GM18526 (cell line): ENCODE data around the gene ACLY.
A peak's percentile ranks its signal among the peaks of the same experiment; 100 is the strongest.

ENCODE experiments used
- POLR2A ChIP-seq: IDR thresholded peaks from 3 replicates; pipeline ENCODE4 v1.6.1; 2011; ENCODE audit not compliant: insufficient read length; ENCODE audit errors: extremely low read depth

Gene ACLY

DNA sequence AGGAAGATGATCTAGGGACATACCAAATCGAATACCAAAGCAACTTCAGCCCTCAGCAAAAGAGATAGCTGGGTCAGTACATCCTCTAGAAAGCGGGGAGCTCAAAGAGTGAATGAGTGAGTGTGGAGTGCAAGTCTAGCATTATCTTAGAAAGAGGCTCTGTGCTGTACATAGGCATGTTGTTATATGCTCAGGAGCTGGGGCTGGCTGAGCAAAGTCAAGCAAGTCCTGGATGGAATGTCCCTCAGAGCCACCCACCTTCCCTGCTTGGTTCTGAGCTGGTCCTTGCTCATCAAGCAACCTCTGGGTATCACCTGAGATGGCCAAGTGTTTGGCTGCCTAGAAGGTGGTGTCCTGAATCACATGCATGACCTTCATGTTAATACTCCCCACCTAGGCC, 48.7 kb downstream of the ACLY start:
- TF ChIP-seq POLR2A, result no peak

DNA sequence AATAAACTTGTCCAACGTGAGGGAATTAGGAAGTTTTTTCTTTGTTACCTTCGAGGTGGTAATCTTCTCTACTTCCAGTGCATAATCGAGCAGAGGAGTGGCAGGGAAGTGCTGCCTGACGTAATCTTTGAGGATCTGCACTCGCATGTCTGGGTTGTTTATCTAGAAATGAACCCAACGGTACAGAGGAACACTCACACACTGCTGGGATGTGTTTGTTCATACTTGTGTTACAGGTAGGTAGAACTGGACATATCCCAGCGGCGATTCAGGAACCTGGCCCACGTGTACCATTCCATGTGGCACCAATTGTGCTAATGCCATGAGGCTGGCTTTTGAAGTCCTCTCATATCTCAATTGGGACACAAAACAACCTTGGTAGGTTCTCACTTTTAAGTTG, 49.3 kb downstream of the ACLY start:
- TF ChIP-seq POLR2A, result no peak

DNA sequence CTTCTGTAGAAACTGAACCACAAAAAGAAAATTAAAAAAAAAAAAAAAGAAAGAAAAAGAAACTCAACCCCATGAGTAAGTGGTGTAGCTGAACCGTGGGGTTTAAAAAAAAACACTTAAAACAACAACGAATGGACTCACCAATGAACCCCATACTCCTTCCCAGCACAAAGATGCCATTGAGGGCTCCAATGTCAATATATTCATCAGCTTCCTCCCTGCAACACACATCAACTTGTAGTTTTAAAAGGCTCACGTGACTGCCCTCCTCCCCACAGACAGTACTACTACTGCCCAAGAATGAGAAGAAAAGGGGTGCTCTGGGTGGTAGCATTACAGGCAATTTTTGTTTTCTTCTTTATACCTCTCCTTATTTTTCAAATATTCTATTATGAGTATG, 50.2 kb downstream of the ACLY start:
- no peak for TF ChIP-seq POLR2A

DNA sequence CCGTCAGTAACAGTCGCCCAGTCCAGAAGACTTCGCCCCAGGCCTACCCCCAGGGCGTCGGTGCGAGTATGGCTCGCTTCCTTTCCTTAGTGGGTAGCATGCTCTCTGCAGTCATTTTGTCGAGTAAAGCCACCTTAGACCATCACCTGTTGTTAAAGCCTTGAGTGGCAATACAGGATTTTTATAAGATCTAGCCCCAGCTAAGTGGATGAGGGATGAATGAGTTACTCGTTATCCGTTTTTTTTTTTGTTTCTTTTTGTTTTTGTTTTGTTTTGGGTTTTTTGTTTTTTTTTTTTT, 53.2 kb downstream of the ACLY start:
- TF ChIP-seq POLR2A, result no peak

DNA sequence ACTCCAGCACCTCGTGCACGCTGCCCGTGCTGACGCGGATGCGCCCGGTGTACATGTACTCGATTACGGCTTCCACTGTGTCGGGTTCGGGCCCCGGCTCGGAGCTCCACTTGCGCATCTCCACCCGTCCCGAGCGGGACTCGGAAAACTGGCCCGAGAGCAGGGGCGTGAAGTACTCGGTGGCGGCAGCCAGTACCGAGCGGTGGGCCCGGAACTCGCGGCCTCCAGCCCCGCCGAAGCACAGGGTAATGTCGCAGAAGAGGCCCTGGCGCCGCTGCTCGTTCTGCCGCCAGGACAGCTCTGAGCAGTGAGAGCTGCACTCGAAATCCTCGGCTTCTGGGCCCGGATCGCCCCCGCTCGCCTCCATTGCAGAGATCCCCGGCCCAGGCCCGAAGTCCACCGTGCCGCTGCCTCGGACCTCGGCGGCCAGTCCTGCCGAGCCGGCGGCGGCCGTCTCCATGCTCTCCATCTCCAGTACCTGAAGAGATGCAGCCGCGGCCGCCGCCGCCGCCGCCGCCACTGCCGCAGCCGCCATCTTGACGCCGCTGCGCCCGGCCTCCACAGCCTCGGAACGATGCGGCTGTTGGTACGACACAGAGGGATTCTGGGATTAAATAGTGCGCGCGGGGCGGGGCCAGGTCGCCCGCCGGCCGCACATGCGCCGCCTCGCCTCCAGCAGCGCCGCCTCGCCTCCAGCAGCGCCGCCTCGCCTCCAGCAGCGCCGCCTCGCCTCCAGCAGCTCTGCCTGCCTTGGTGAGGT, 53.7 kb downstream of the ACLY start, which contains the start of gene KLHL11:
KLHL11 (minus strand) TSS at position 588 of the 760 bp plus-strand sequence; CDS start at position 535, 53 bp downstream.
- TF ChIP-seq POLR2A, result peak; percentile 93

DNA sequence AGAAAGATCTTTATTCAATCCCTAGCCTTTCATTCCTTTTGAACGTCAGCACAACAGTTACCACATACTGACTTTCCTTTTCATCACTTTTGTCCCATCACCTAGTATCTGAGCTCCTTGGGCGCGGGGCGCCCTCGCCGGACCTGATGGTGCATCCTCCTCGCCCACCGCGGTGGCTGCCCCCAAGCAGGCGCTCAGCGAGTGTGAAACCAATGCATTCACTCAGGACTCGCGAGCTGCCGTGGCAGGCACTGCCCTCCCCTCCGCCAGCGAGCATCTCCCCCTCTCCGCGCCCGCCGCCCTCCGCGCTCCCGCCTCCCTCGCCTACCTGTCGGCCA, 54.3 kb downstream of the ACLY start:
- TF ChIP-seq POLR2A, result no peak

DNA sequence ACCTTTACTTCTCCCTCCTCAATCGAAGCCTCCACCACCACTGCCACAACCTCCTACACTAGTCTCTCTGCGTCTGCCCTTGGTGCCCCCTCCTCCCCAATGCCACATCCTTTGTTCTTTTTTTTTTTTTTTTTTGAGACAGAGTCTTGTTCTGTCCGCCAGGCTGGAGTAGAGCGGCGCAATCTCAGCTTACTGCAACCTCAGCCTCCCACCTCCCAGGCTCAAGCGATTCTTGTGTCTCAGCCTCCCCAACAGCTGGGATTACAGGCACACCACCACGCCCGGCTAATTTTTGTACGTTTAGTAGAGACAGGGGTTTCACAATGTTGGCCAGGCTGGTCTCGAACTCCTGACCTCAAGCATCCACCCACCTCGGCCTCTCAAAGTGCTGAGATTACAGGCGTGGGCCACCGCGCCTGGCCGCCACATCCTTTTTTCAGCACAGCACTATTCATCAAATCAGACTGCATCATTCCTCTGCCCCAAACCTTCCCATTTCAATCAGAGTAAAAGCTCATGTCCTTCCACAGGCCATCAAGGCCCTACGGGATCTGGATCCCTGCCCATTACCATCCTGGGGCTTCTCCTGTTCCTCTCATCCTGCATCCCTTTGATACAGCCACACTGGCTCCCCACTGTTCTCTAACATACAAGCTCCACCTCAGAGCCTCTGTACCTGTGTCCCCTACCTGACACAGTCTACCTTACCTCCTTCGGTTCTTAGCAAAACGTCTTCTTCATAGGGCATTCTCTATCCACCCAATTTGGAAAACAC, 55.5 kb downstream of the ACLY start:
- TF ChIP-seq POLR2A, result no peak

DNA sequence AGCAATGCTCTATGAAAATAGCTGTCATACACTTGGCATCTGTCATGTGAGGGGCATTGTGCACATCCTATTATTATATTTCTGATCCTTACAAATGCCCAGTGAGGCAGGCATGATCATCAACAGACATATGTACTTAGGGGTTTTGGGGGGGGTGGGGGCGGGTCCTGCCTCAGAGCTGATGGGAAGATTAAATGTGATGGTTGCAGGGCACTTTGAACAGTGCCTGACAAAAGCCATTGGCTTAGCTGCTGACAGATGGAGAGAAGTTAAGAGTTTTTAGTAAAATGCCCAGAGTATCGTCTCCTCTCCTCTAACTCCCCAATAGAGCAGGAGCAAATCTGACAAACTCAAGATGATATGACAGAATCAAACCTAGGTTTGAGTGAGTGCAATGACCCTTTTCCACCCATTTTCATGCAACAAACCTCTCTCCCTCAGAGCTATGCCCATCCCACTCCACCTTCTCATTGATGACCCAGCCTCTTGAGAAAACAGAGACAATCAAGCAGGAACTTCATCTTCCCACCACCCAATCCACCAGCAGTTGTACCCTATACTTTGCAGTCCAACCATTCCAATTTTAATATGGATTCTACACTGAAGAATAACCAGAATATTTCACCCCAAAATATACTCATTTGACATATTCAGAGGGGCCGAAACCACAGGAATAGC, 58.4 kb downstream of the ACLY start:
- TF ChIP-seq POLR2A, result no peak

DNA sequence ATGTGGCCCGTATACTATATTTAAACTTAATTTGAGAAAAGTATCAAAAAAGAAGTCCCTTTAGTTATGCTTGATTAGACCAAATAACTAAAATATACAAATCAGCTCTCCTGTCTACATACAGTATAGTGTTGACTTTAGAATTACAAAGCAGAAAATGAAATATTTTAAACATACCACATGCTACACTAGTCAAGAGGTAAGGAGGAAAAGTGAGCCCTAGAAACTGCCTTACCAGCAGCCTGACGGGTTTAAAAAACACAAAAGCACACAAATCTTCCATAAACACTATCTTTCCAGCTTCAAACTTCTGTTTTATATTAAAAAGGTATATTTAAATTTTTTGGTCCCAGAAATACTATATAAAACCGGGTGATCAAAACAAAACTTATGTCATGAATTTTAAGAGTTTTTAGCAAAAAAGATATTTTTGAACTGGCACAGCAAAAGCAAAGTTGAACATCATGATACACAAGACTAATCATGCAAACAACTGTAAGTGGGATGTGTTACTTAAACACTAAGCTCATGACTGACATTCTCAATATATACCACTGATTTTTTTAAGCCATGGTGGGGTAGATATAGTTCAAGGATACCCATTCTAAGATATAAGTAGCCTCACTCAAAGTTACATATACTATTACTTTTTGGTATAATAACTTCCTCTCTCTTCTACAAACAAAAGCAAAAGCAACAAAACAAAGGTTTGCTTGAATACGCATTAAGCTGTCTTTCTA, 69.3 kb downstream of the ACLY start:
- no peak for TF ChIP-seq POLR2A

DNA sequence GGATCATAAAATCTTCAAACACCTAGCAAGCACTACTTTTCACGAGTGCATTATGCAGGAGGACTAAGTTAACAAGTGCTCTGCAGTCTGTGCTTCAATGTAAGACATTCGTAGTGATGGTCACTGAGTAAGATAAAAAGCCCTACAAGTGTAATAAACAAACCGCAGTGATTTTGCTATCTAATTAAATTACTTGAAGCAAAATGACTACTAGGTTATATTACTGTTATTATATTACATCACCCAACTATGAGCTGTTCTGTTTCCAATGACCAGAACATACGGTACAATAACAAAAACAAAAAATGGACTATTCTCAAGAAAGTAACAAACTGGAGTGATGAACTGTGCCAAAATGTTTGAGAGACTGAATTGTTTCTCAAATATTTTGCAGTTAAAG, 70.0 kb downstream of the ACLY start:
- no peak for TF ChIP-seq POLR2A

DNA sequence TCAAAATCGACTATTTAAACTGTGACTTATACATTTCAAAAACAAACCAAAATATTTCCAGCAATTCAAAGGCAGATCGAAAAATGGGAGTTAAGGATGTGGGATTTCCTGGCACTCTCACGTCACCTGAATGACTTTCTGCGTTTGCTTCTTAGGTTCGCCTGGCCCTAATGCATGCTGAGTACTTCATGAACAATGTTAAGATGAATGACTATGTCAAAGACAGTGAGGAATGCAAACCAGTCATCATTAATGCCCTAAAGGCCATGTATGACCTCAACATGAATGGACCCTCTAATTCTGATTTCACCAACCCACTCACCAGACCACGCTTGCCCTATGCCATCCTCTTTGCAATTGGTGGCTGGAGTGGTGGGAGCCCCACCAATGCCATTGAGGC, 73.8 kb downstream of the ACLY start:
- no peak for TF ChIP-seq POLR2A

DNA sequence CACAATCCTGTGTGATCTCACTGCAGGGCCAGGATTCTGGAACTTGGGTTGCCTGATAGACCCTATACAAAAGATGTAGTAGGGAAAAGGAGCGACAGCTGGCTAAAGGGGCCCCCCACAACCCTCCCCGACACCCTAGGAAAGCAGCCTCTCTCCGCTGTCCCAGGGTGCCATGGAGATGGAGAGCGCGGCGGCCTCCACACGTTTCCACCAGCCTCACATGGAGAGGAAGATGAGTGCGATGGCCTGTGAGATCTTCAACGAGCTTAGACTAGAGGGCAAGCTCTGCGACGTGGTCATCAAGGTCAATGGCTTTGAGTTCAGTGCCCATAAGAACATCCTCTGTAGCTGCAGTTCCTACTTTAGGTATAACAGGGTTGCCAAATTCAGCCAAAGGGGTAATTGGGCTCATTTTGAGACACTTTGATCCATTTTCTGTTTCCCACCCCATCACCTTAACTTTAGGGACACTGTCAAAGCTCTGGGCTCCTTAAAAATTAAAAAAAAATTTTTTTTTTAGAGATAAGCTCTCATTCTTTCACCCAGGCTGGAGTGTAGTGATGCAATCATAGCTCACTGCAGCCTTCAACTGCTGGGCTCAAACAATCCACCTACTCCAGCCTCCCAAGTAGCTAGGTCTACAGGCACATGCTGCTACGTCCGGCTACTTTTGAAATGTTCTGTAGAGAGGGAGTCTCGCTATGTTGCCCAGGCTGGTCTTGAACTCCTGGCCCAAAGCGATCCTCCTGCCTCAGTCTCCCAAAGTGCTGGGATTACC, 80.8 kb downstream of the ACLY start, which contains the start of gene KLHL10:
KLHL10 (plus strand) TSS at position 65 of the 778 bp plus-strand sequence; CDS start at position 173, 108 bp downstream.
- no peak for TF ChIP-seq POLR2A

DNA sequence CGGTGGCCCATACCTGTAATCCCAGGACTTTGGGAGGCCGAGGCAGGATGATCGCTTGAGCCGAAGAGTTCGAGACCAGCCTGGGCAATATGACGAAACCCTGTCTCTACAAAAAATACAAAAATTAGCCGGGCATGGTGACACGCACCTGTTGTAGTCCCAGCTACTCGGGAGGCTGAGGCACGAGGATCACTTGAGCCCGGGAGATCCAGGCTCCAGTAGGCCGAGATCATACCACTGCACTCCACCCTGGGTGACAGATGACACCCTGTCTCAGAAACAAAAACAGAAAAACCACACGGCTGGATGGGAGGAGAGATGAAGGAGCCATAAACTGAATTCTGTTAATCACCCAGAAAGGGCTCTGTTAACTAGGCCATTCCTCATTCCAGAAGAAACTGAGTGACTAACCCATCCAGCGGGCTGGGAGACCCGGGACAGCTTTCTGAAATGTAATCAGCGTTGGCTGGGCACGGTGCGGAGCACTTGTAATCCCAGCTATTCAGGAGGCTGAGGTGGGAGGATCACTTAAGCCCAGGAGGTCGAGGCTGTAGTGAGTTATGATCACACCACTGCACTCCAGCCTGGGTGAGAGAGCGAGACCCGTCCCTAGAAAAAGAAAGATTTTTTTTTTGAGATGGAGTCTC, 82.1 kb downstream of the ACLY start:
- TF ChIP-seq POLR2A, result no peak
